ENCODE results near the gene FRAS1.
"Not testable (repeated sequence)": the region's sequence is repeated elsewhere in the genome, so short reads cannot be mapped to it uniquely, and the experiment has no call there.

Gene FRAS1

GRCh38 chr4:78167510-78167909, 110.4 kb downstream of the FRAS1 start:
- no peak for DNase-seq

- no peak for DNase-seq
These were observed 110.9 kb downstream of the FRAS1 start for GRCh38 chr4:78168029-78168428.

- no peak for DNase-seq
These were observed 112.6 kb downstream of the FRAS1 start for GRCh38 chr4:78169728-78170127.

- no peak for DNase-seq
These were observed 114.4 kb downstream of the FRAS1 start for GRCh38 chr4:78171482-78171881.

GRCh38 chr4:78174891-78175290, 117.8 kb downstream of the FRAS1 start:
- DNase-seq, result no peak

DNA sequence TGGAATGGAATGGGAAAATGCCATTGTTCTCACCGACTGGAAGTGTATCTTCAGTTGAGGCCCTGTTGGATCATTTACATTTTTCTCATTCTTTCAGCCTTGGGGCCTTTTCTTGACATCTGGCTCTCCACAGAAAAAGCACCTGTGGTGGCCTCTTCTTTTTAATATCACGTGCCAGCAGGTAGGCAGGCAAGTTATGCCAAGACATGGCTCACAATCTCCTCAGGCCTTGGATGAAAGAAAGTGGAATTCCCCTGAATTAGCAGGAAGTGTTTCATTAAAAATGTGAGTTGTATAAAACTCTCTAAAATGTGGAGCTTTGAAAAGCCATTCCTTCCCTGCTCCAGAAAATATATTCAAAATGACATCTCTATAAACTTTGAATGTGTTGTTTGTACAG, 122.1 kb downstream of the FRAS1 start:
- no peak for DNase-seq

GRCh38 chr4:78181681-78182234, 124.6 kb downstream of the FRAS1 start:
- DNase-seq, result not testable (repeated sequence)

GRCh38 chr4:78184584-78184983, 127.5 kb downstream of the FRAS1 start:
- no peak for DNase-seq

DNA sequence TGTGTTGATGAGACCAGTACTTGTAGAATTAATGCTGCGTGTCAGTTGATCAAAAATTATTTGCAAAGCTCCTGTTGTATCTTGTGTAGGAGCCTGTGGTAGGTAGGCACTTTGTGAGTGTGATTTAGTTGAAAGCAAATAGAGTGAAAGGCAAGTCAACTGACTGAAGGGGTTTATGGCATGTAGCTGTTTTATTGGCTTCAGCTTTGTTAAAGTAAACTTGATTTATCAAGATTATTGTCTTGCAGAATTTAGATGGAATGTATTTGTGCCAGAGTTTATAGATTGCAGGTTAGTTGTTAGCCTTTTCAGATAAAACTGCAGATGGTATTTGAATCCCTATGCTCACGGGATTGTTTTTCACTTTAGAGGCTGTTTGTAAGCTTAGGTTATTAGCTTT, 128.0 kb downstream of the FRAS1 start:
- DNase-seq, result peak; percentile 1

GRCh38 chr4:78186597-78187543, 129.7 kb downstream of the FRAS1 start:
- peak; percentile 31 for DNase-seq

GRCh38 chr4:78190068-78190467, 132.9 kb downstream of the FRAS1 start:
- no peak for DNase-seq

- no peak for DNase-seq
These were observed 133.5 kb downstream of the FRAS1 start for GRCh38 chr4:78190595-78190994.

DNA sequence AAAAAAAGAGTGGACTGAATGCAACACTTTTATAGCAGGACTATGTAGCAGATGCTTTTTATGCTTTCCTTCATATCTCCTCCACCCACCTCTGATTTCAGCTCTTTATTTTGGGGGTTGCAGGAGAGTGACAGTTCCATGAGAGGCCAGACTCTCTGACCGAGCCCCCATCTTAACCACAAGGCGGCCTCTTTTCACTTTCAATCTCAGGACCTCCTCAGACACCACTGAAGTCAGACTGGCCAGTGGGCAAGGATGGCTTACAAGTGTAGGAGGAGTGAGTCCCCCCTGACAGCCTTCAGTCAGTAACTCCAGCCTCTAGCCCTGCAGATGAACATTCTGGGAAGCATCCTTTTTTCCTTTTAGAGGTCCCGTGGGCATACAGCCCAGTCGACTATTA, 140.8 kb downstream of the FRAS1 start:
- no peak for DNase-seq

GRCh38 chr4:78199984-78200383, 142.9 kb downstream of the FRAS1 start:
- no peak for DNase-seq

GRCh38 chr4:78200949-78201348, 143.8 kb downstream of the FRAS1 start:
- DNase-seq, result no peak

GRCh38 chr4:78204176-78204575, 147.1 kb downstream of the FRAS1 start:
- no peak for DNase-seq

DNA sequence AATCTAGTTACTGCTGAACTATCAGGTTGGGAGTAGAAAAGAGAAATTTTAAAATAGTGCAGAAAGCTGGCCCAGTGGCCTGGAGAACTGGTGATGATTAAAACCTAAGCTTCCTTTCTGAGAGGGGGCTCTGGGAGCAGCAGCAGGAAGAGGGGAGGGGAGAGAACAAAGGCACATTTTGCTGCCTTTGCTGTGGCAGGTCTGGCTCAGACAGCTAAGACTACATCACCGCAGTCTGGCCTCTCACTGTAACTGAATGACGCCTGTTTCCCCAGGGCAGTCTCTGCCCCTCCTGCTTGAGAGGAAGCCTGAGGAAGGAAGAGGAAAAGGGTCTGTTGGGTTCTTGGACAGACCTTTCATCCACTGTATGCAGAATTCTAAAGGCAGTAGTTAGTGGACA, 148.5 kb downstream of the FRAS1 start:
- no peak for DNase-seq

GRCh38 chr4:78207541-78207940, 150.4 kb downstream of the FRAS1 start:
- no peak for DNase-seq

GRCh38 chr4:78207951-78208350, 150.8 kb downstream of the FRAS1 start:
- no peak for DNase-seq

GRCh38 chr4:78208896-78209295, 151.8 kb downstream of the FRAS1 start:
- not testable (repeated sequence) for DNase-seq

DNA sequence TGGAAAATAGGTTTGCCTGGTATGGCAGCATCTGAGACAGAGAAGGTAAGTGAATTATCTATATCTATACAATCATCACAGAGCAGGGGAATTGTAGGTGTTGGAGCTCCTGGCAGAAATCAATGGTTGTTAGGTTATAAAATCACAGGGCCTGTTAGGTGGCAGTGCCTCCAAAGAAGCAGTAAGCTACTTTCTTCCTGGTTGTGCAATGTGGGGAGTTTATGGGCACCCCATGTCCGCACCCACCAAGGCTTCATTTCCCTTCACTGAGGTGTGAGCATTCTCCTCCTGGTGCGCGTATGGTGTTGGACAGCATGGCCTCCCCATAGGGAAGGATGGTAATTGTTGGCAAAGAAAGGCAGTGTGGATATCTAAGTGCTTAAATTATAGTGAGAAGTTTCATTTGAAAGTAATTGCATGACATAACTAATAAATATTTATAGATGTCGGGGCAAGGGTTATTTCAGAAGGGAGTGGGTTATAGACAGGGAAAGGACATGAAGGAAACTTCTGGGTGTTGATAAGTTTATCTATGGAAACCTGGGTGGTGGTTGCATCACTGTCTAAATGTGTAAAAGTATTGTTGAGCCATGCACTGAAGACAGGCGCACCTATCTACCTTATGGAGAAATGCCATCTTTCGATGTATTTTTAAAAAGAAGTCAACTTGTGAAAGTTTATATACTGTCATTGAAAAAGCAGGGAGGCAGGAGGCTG, 153.7 kb downstream of the FRAS1 start:
- no peak for DNase-seq

- DNase-seq, result no peak
These were observed 156.1 kb downstream of the FRAS1 start for GRCh38 chr4:78213218-78213617.

- DNase-seq, result no peak
These were observed 157.0 kb downstream of the FRAS1 start for GRCh38 chr4:78214078-78214477.

- DNase-seq, result no peak
These were observed 160.4 kb downstream of the FRAS1 start for GRCh38 chr4:78217557-78217956.
